OCI-LY1 (cell line): ENCODE data around the gene CARS2.

ENCODE experiments used
- H2AFZ ChIP-seq: fragments of 200-600 bp; sonication (generic), shearing (Covaris generic); 2 replicates; pipeline ENCODE4 v1.6.0; 2014; ENCODE audit warnings: antibody characterized with exemption, mild to moderate bottlenecking, low read length
- H3F3A ChIP-seq: fragments of 200-600 bp; sonication (generic), shearing (Covaris generic); 2 replicates; pipeline ENCODE4 v1.6.0; 2014; ENCODE audit warnings: mild to moderate bottlenecking, antibody characterized with exemption, low read length, moderate library complexity; ENCODE audit not compliant: insufficient read depth
- H3K27ac ChIP-seq: fragments of 200-600 bp; sonication (generic); 2 replicates; pipeline ENCODE4 v1.5.1; 2014; ENCODE audit warnings: low read length, mixed run types, mild to moderate bottlenecking, low read depth; ENCODE audit not compliant: poor library complexity, severe bottlenecking
- H3K27me3 ChIP-seq: fragments of 200-600 bp; sonication (generic); 2 replicates; pipeline ENCODE4 v1.6.0; 2014; ENCODE audit warnings: antibody characterized with exemption, mild to moderate bottlenecking, low read length, moderate library complexity; ENCODE audit not compliant: insufficient read depth
- H3K36me3 ChIP-seq: fragments of 200-600 bp; sonication (generic); 2 replicates; pipeline ENCODE4 v1.6.1; 2014; ENCODE audit warnings: mild to moderate bottlenecking, antibody characterized with exemption, low read length, moderate library complexity, mixed read lengths; ENCODE audit not compliant: insufficient read depth
- H3K4me1 ChIP-seq: fragments of 200-600 bp; sonication (generic); 2 replicates; pipeline ENCODE4 v1.5.1; 2014; ENCODE audit warnings: mild to moderate bottlenecking, low read length, moderate library complexity; ENCODE audit not compliant: insufficient read depth, severe bottlenecking
- H3K4me2 ChIP-seq: fragments of 200-600 bp; sonication (generic), shearing (Covaris generic); 2 replicates; pipeline ENCODE4 v1.6.1; 2014; ENCODE audit warnings: low read length
- H3K4me3 ChIP-seq: fragments of 200-600 bp; sonication (generic); 2 replicates; pipeline ENCODE4 v1.5.1; 2014; ENCODE audit warnings: low read length, low read depth, mild to moderate bottlenecking, mixed read lengths; ENCODE audit not compliant: poor library complexity, severe bottlenecking
- H3K79me2 ChIP-seq: fragments of 200-600 bp; shearing (Covaris generic); 2 replicates; pipeline ENCODE4 v1.6.1; 2016; ENCODE audit warnings: mixed run types, low read length, mixed read lengths; ENCODE audit not compliant: insufficient read depth
- H3K9ac ChIP-seq: fragments of 200-600 bp; sonication (generic), shearing (Covaris generic); 2 replicates; pipeline ENCODE4 v1.6.1; 2014; ENCODE audit warnings: mild to moderate bottlenecking, low read length, mixed read lengths
- H3K9me2 ChIP-seq: fragments of 200-600 bp; sonication (generic), shearing (Covaris generic); 2 replicates; pipeline ENCODE4 v1.6.1; 2014; ENCODE audit warnings: low read depth, mild to moderate bottlenecking, low read length, mixed read lengths
- H3K9me3 ChIP-seq: fragments of 200-600 bp; shearing (Covaris generic); 2 replicates; pipeline ENCODE4 v1.6.1; 2014; ENCODE audit warnings: low read length, mixed read lengths
- H4K20me1 ChIP-seq: fragments of 200-600 bp; sonication (generic), shearing (Covaris generic); 2 replicates; pipeline ENCODE4 v1.6.0; 2016; ENCODE audit warnings: mild to moderate bottlenecking, low read length; ENCODE audit not compliant: insufficient read depth
- CTCF ChIP-seq: fragments of 200-600 bp; sonication (generic), shearing (Covaris generic); IDR thresholded peaks from 2 replicates; pipeline ENCODE4 v1.5.1; 2017; ENCODE audit warnings: mild to moderate bottlenecking, antibody characterized with exemption, low read length, moderate library complexity, mixed read lengths
- EZH2 ChIP-seq: fragments of 200-600 bp; sonication (generic), shearing (Covaris generic); IDR thresholded peaks from 2 replicates; pipeline ENCODE4 v1.8.0; 2017; ENCODE audit warnings: borderline replicate concordance, mixed run types, mild to moderate bottlenecking, antibody characterized with exemption, low read length, moderate library complexity, mixed read lengths

The CARS2 gene

GRCh38 chr13:110648146-110648819 lies 57.6 kb downstream of the CARS2 start:
- Histone ChIP-seq H3K27ac (peak overlapping the region; percentile 66), H3K9ac (no peak overlapping the region; the same call in 1 of the 2 replicates), H3K27me3 (no peaks in the 10 kb centered on the region), H3K9me2 (no peaks in the 10 kb centered on the region), H3K4me3 (no peak overlapping the region), H2AFZ (no peak overlapping the region), H3K4me1 (peaks cover 65% of the 10 kb centered on the region), H3K4me2 (no peak overlapping the region; the same call in 1 of the 2 replicates), H3K36me3 (peaks cover 29% of the 10 kb centered on the region; the same call in 1 of the 2 replicates), H3K79me2 (no peaks in the 10 kb centered on the region), H4K20me1 (no peaks in the 10 kb centered on the region), H3F3A (no peaks in the 10 kb centered on the region), H3K9me3 (no peaks in the 10 kb centered on the region)
- TF ChIP-seq EZH2 (no peak), CTCF (no peak)

DNA sequence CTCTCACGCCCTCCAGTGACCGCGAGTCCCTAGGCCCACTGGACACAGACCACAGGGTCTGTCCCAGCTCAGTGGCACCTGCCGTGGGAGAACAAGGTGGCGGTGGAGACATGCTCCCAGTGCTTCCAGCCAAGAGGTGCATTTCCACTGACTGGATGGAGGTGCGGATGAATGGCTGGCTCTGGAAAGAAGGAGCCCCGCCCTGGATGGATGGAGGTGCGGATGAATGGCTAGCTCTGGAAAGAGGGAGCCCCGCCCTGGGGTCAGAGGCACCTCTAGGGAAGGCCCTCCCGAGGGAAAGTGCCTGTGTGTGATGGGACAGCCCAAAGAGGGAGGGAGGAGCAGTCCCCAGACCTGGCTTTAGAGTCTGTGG lies 58.6 kb downstream of the CARS2 start:
- Histone ChIP-seq H3K9me2 (no peaks in the 10 kb centered on the region), H3K27ac (peak overlapping the region; percentile 66), H2AFZ (no peak overlapping the region), H3K4me3 (no peak overlapping the region), H3K36me3 (peaks cover 28% of the 10 kb centered on the region; the same call in 1 of the 2 replicates), H4K20me1 (no peaks in the 10 kb centered on the region), H3K9me3 (no peaks in the 10 kb centered on the region), H3K79me2 (no peaks in the 10 kb centered on the region), H3K4me2 (no peak overlapping the region; the same call in 1 of the 2 replicates), H3K4me1 (peaks cover 65% of the 10 kb centered on the region), H3K9ac (no peak overlapping the region; the same call in 1 of the 2 replicates), H3F3A (no peaks in the 10 kb centered on the region), H3K27me3 (no peaks in the 10 kb centered on the region)
- TF ChIP-seq EZH2 (no peak), CTCF (no peak)

- no peak overlapping the region; the same call in 1 of the 2 replicates for H3K9ac ChIP-seq
- H3F3A ChIP-seq = no peaks in the 10 kb centered on the region
- H3K9me2 ChIP-seq = no peaks in the 10 kb centered on the region
- no peaks in the 10 kb centered on the region for H4K20me1 ChIP-seq
- H3K79me2 ChIP-seq = no peaks in the 10 kb centered on the region
- no peaks in the 10 kb centered on the region for H3K9me3 ChIP-seq
- H3K27me3 ChIP-seq = no peaks in the 10 kb centered on the region
- H3K4me1 ChIP-seq = peaks cover 68% of the 10 kb centered on the region
- H3K4me3 ChIP-seq = no peak overlapping the region
- H2AFZ ChIP-seq = no peak overlapping the region
- H3K4me2 ChIP-seq = no peak overlapping the region
- TF ChIP-seq CTCF (no peak), EZH2 (no peak)
- peaks cover 34% of the 10 kb centered on the region for H3K36me3 ChIP-seq
- peak overlapping the region; percentile 93 for H3K27ac ChIP-seq
Measured at GRCh38 chr13:110646442-110647364, 59.2 kb downstream of the CARS2 start.
